Stimulated activated naive B cell treated with anti-CD40 and anti-IgM and Interleukin-4, amounts not matched to agents 10 μg/mL and 1 μg/mL and 100 μg/mL, for 72 hours (primary cell): Measurements from ENCODE around the gene ATG10.
"Not testable (repeated sequence)": the region's sequence is repeated elsewhere in the genome, so short reads cannot be mapped to it uniquely, and the experiment has no call there.

Experiments used
- ATAC-seq, 2 donors: fragments of 150-1000 bp; cut with Tn5 transposase; replicated peaks; 2 replicates each; pipeline ENCODE4 v1.10.0; 2021; ENCODE audit warnings: moderate library complexity in 1 of 2
- DNase-seq: peaks from one replicate; pipeline ENCODE4 v3.0.0; 2021
- H3K27ac Mint-ChIP-seq: one replicate; pipeline ENCODE4 v1.8.0; 2022; ENCODE audit warnings: mild to moderate bottlenecking, mixed read lengths
- H3K27me3 Mint-ChIP-seq, 2 donors: one replicate each; pipeline ENCODE4 v1.8.0; 2022; ENCODE audit warnings: mixed read lengths in 2 of 2
- H3K36me3 Mint-ChIP-seq, 2 donors: one replicate each; pipeline ENCODE4 v1.8.0; 2022; ENCODE audit warnings: mixed read lengths in 2 of 2, mild to moderate bottlenecking in 1 of 2
- H3K4me1 Mint-ChIP-seq, 2 donors: one replicate each; pipeline ENCODE4 v1.8.0; 2022; ENCODE audit warnings: mixed read lengths in 2 of 2, mild to moderate bottlenecking in 1 of 2
- H3K4me3 Mint-ChIP-seq, 2 donors: one replicate each; pipeline ENCODE4 v1.8.0; 2022; ENCODE audit warnings: mild to moderate bottlenecking in 2 of 2, mixed read lengths in 2 of 2, moderate library complexity in 1 of 2
- H3K9me3 Mint-ChIP-seq, 2 donors: one replicate each; pipeline ENCODE4 v1.8.0; 2022; ENCODE audit warnings: mixed read lengths in 2 of 2, mild to moderate bottlenecking in 1 of 2

Gene ATG10

GRCh38 chr5:82246960-82247574 lies 275.2 kb downstream of the ATG10 start:
- no peak for ATAC-seq
- H3K4me1 Mint-ChIP-seq: no peaks in the 10 kb centered on the region
- H3K4me3 Mint-ChIP-seq: no peak overlapping the region
- peaks cover 11 to 12% of the 10 kb centered on the region in 2 donors for H3K9me3 Mint-ChIP-seq
- H3K36me3 Mint-ChIP-seq: peaks cover 18 to 20% of the 10 kb centered on the region in 2 donors
- H3K27me3 Mint-ChIP-seq: no peaks in the 10 kb centered on the region
- no peak overlapping the region for H3K27ac Mint-ChIP-seq
- no peak for DNase-seq

GRCh38 chr5:82252744-82253143 lies 280.9 kb downstream of the ATG10 start:
- Mint-ChIP-seq H3K27me3 (no peaks in the 10 kb centered on the region), H3K9me3 (peaks cover 5 to 6% of the 10 kb centered on the region in 2 donors), H3K4me3 (no peak overlapping the region), H3K4me1 (no peaks in the 10 kb centered on the region), H3K36me3 (peaks cover 14 to 15% of the 10 kb centered on the region in 2 donors), H3K27ac (no peak overlapping the region)
- ATAC-seq (no peak), DNase-seq (no peak)

- no peaks in the 10 kb centered on the region for H3K4me1 Mint-ChIP-seq
- no peak for DNase-seq
- no peaks in the 10 kb centered on the region for H3K27me3 Mint-ChIP-seq
- ATAC-seq: peak; percentile 48 to 61
- no peaks in the 10 kb centered on the region for H3K9me3 Mint-ChIP-seq
- peaks cover 3 to 4% of the 10 kb centered on the region in 2 donors for H3K36me3 Mint-ChIP-seq
- no peak overlapping the region for H3K4me3 Mint-ChIP-seq
- H3K27ac Mint-ChIP-seq: no peak overlapping the region
Observed at GRCh38 chr5:82255844-82256243, 284.0 kb downstream of the ATG10 start.

GRCh38 chr5:82257247-82257646 lies 285.4 kb downstream of the ATG10 start:
- no peaks in the 10 kb centered on the region for H3K4me1 Mint-ChIP-seq
- H3K27ac Mint-ChIP-seq: no peak overlapping the region
- peaks cover 3 to 4% of the 10 kb centered on the region in 2 donors for H3K36me3 Mint-ChIP-seq
- no peak for ATAC-seq
- no peak for DNase-seq
- H3K9me3 Mint-ChIP-seq: no peaks in the 10 kb centered on the region
- no peak overlapping the region for H3K4me3 Mint-ChIP-seq
- H3K27me3 Mint-ChIP-seq: no peaks in the 10 kb centered on the region

GRCh38 chr5:82257729-82258128 lies 285.9 kb downstream of the ATG10 start:
- Mint-ChIP-seq H3K27me3 (no peaks in the 10 kb centered on the region), H3K4me3 (no peak overlapping the region), H3K27ac (no peak overlapping the region), H3K4me1 (no peaks in the 10 kb centered on the region), H3K9me3 (no peaks in the 10 kb centered on the region), H3K36me3 (peaks cover 4 to 5% of the 10 kb centered on the region in 2 donors)
- DNase-seq (no peak), ATAC-seq (no peak)

GRCh38 chr5:82259172-82259800 lies 287.5 kb downstream of the ATG10 start:
- Mint-ChIP-seq H3K36me3 (peaks cover 2 to 6% of the 10 kb centered on the region in 2 donors), H3K4me1 (no peaks in the 10 kb centered on the region), H3K4me3 (no peak overlapping the region), H3K9me3 (no peaks in the 10 kb centered on the region), H3K27ac (no peak overlapping the region), H3K27me3 (no peaks in the 10 kb centered on the region)
- DNase-seq: no peak
- ATAC-seq: no peak

- Mint-ChIP-seq H3K27ac (no peak overlapping the region), H3K4me1 (no peaks in the 10 kb centered on the region), H3K9me3 (peaks cover 0 to 3% of the 10 kb centered on the region in 2 donors), H3K27me3 (no peaks in the 10 kb centered on the region), H3K4me3 (no peak overlapping the region), H3K36me3 (peaks cover 31 to 42% of the 10 kb centered on the region in 2 donors)
- no peak for DNase-seq
- ATAC-seq: no peak
Observed at GRCh38 chr5:82265047-82265446, 293.2 kb downstream of the ATG10 start.

- H3K4me1 Mint-ChIP-seq, H3K9me3 Mint-ChIP-seq, ATAC-seq, H3K27ac Mint-ChIP-seq, H3K4me3 Mint-ChIP-seq, H3K27me3 Mint-ChIP-seq, DNase-seq: not testable (repeated sequence)
- peaks cover 44 to 57% of the 10 kb centered on the region in 2 donors for H3K36me3 Mint-ChIP-seq
Observed at GRCh38 chr5:82267297-82267933, 295.6 kb downstream of the ATG10 start.

- H3K27ac Mint-ChIP-seq, H3K9me3 Mint-ChIP-seq, H3K27me3 Mint-ChIP-seq, DNase-seq, H3K4me3 Mint-ChIP-seq, ATAC-seq: not testable (repeated sequence)
- peaks cover 57 to 71% of the 10 kb centered on the region in 2 donors for H3K36me3 Mint-ChIP-seq
- H3K4me1 Mint-ChIP-seq: peaks cover 15 to 22% of the 10 kb centered on the region in 2 donors
Observed at GRCh38 chr5:82269363-82269762, 297.5 kb downstream of the ATG10 start.

GRCh38 chr5:82272571-82273356 lies 300.9 kb downstream of the ATG10 start:
- Mint-ChIP-seq H3K27ac (peak overlapping the region; percentile 89), H3K4me1 (peaks cover 28 to 44% of the 10 kb centered on the region in 2 donors), H3K36me3 (peaks cover 66 to 84% of the 10 kb centered on the region in 2 donors), H3K4me3 (peak overlapping the region; percentile 2 to 49)
- not testable (repeated sequence) for H3K9me3 Mint-ChIP-seq, ATAC-seq, H3K27me3 Mint-ChIP-seq
- peak; percentile 3 for DNase-seq

GRCh38 chr5:82273426-82273825 lies 301.6 kb downstream of the ATG10 start:
- Mint-ChIP-seq H3K36me3 (peaks cover 66 to 86% of the 10 kb centered on the region in 2 donors), H3K27ac (peak overlapping the region; percentile 89)
- peak; percentile 18 to 19 for ATAC-seq

GRCh38 chr5:82274343-82275211 lies 302.8 kb downstream of the ATG10 start:
- DNase-seq: no peak
- Mint-ChIP-seq H3K4me1 (peaks cover 30 to 51% of the 10 kb centered on the region in 2 donors), H3K4me3 (peak overlapping the region; percentile 39 to 49), H3K27me3 (no peaks in the 10 kb centered on the region), H3K27ac (peak overlapping the region; percentile 82), H3K9me3 (peaks cover 0 to 2% of the 10 kb centered on the region in 2 donors), H3K36me3 (peaks cover 55 to 78% of the 10 kb centered on the region in 2 donors)
- ATAC-seq: no peak

More at GRCh38 chr5:82273426-82273825, 301.6 kb downstream of the ATG10 start:
- DNase-seq: peak; percentile 20
- peaks cover 28 to 44% of the 10 kb centered on the region in 2 donors for H3K4me1 Mint-ChIP-seq
- H3K27me3 Mint-ChIP-seq, H3K9me3 Mint-ChIP-seq: not testable (repeated sequence)
- H3K4me3 Mint-ChIP-seq: peak overlapping the region in 1 of 2 donors; percentile 49

- Mint-ChIP-seq H3K4me3 (peak overlapping the region in 1 of 2 donors; percentile 18), H3K4me1 (peaks cover 37 to 57% of the 10 kb centered on the region in 2 donors), H3K27me3 (no peaks in the 10 kb centered on the region), H3K36me3 (peaks cover 50 to 71% of the 10 kb centered on the region in 2 donors), H3K9me3 (peaks cover 0 to 2% of the 10 kb centered on the region in 2 donors), H3K27ac (peak overlapping the region; percentile 62)
- DNase-seq (no peak), ATAC-seq (no peak)
Observed at GRCh38 chr5:82275216-82275664, 303.4 kb downstream of the ATG10 start.
